Tibial nerve (tissue), 4 donors: ENCODE measurements around the gene MEGF8. TPM values are rescaled to one million over a fixed set of nuclear protein-coding genes. Genes with fewer than 3 reads are reported as not detected.

Source experiments
- DNase-seq, 2 donors: peaks; one replicate each; pipeline ENCODE4 v3.0.0-alpha.2; 2019; ENCODE audit warnings: low spot score in 2 of 2
- H3K27ac ChIP-seq, 4 donors: fragments of 200-600 bp; sonication (generic) in 3 of 4; one replicate each; pipeline ENCODE4 v1.5.1; 2017 to 2019; ENCODE audit warnings: mild to moderate bottlenecking in 1 of 4
- H3K27me3 ChIP-seq, 2 donors: fragments of 200-600 bp; sonication (generic) in 1 of 2; one replicate each; pipeline versions ENCODE4 v1.5.1 to v1.6.0; 2017 to 2019
- H3K36me3 ChIP-seq, 3 donors: fragments of 200-600 bp; sonication (generic); one replicate each; pipeline ENCODE4 v1.5.1; 2018 to 2019
- H3K4me1 ChIP-seq, 4 donors: fragments of 200-600 bp; sonication (generic) in 3 of 4; one replicate each; pipeline ENCODE4 v1.5.1; 2017 to 2019
- H3K4me3 ChIP-seq, 4 donors: fragments of 200-600 bp; sonication (generic) in 3 of 4; one replicate each; pipeline ENCODE4 v1.5.1; 2017 to 2019; ENCODE audit warnings: mild to moderate bottlenecking in 1 of 4, moderate library complexity in 1 of 4
- H3K9me3 ChIP-seq, 4 donors: fragments of 200-600 bp; sonication (generic) in 3 of 4; one replicate each; pipeline ENCODE4 v1.5.1; 2017 to 2019
- CTCF ChIP-seq, 5 experiments: fragments of 200-600 bp in 3 of 5; fragments of 450-650 bp in 2 of 5; sonication (generic) in 3 of 5; IDR thresholded peaks; one replicate each; pipeline ENCODE4 v1.5.1; 2016 to 2019; ENCODE audit warnings: antibody characterized with exemption in 5 of 5, mild to moderate bottlenecking in 3 of 5, moderate library complexity in 2 of 5
- EP300 ChIP-seq, 2 donors: sonication (generic); formaldehyde crosslinking; IDR thresholded peaks; one replicate each; pipeline ENCODE4 v1.6.1; 2017; ENCODE audit warnings: antibody characterized with exemption in 2 of 2, mild to moderate bottlenecking in 1 of 2
- POLR2A ChIP-seq, 2 donors: fragments of 450-650 bp; IDR thresholded peaks; one replicate each; pipeline ENCODE4 v1.6.1; 2017; ENCODE audit warnings: antibody characterized with exemption in 2 of 2, mild to moderate bottlenecking in 2 of 2, moderate library complexity in 2 of 2
- WGBS, 2 donors: methylation state at CpG; one replicate each; pipeline ENCODE4 v1.1.5; 2018; 5-methylcytosine and 5-hydroxymethylcytosine counted together
- total RNA-seq, 4 donors: library from RNA; depleted of rRNA; stranded (reverse); fragments of >200 nt; gene quantifications; one replicate each; pipeline ENCODE4 v1.1.0, GENCODE V29; 2016

The MEGF8 gene
- total RNA-seq, 4 donors from 2014 or later: 17.9 to 33.3 (median 22.4) TPM

DNA sequence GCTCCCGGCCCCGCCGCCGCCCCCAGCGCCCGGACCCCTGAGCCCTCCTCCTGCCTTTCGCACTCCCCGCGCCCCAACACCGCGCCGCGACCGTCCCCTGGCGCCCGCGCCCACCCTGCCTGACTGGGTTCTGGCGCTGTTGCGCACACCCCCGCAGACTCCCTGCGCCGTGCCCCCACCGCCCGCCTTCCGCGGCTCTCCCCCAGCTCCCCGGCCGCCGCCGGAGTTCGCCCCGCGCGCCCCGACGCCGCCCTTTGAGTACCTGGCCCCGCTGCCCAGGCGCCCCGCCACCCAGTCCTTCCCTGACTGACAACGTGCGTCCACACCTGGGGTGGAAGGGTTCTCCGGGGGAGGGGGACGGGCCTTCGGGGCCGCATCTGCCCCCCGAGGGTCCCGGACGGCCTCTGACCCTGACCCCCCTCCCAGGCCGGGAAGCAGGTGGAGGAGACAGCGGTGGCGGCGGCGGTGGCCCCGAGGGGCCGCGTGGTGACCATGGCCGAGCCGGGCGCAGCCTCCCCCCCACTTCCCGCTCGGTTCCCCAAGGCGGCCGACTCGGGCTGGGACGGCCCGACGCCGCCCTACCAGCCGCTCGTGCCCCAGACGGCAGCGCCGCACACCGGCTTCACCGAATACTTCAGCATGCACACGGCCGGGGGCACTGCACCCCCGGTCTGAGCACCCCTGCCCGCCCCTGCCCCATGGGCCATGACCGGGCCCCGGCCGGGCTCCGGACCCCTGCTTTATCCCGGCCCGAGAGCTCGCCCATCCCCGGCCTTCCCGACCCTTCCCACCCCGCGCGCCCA is 1.4 kb upstream of the MEGF8 start:
- H3K9me3 ChIP-seq: no peaks in the 10 kb centered on the region
- no peak for DNase-seq
- no peaks in the 10 kb centered on the region for H3K36me3 ChIP-seq
- 2 to 6% methylated on average over 22 to 29 of the region's 92 CpGs for WGBS, 2 donors
- peaks cover 0 to 33% of the 10 kb centered on the region in 2 donors for H3K27me3 ChIP-seq
- TF ChIP-seq EP300 (IDR thresholded peaks at IDR 0.05): no peak
- peak overlapping the region in 2 of 4 donors; percentile 29 to 79 for H3K4me3 ChIP-seq
- no peak overlapping the region for H3K27ac ChIP-seq
- H3K4me1 ChIP-seq: peaks cover 0 to 45% (median 22%) of the 10 kb centered on the region in 4 donors

DNA sequence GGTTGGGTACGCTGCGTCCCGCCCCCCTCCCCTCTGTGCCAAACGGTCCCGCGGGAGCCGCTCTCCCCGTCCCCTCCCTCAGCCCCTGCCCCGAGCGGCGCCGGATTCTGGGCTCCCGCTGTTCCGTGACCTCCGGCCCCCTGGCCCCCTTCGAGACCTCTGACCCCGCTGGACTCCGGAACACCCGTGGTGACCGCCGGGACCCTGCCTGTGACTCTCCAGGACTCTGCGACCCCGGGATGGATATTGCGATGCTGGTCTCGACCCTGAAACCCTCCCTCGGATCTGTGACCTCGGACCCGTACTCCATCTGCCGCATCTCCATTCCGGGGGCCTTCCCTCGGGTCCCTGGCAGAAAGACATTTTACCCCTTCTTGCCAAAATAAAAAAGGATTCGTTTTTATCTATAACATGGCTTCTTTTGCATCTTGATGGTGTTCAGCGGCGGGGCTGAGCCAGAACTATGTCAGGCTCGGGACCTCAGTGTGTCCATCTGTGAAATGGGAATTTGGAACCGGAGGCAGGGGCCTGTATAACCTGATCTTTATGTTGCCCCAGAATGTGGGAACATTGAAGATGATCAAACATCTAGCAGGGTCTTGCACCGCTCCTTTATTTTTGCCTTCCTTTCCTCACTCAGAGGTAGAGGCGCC is 654 bp upstream of the MEGF8 start:
- Histone ChIP-seq H3K27ac (no peak overlapping the region), H3K36me3 (no peaks in the 10 kb centered on the region), H3K9me3 (no peaks in the 10 kb centered on the region), H3K4me3 (peak overlapping the region in 3 of 4 donors; percentile 29 to 79 (median 59)), H3K4me1 (peaks cover 0 to 52% (median 22%) of the 10 kb centered on the region in 4 donors), H3K27me3 (peaks cover 0 to 33% of the 10 kb centered on the region in 2 donors)
- TF ChIP-seq EP300 (IDR thresholded peaks at IDR 0.05) (no peak), POLR2A (IDR thresholded peaks at IDR 0.05) (peak in 1 of 2 donors; percentile 3), CTCF (IDR thresholded peaks at IDR 0.05) (peak in 2 of 5 experiments; percentile 74 to 90)
- DNase-seq: no peak
- WGBS, 2 donors: 3 to 4% methylated on average over 19 to 28 of the region's 38 CpGs

GRCh38 chr19:42325896-42326771 is 699 bp downstream of the MEGF8 start:
- peak overlapping the region; percentile 21 to 91 (median 78) for H3K27ac ChIP-seq
- peaks cover 0 to 33% of the 10 kb centered on the region in 2 donors for H3K27me3 ChIP-seq
- H3K4me1 ChIP-seq: peaks cover 0 to 65% (median 29%) of the 10 kb centered on the region in 4 donors
- H3K36me3 ChIP-seq: no peaks in the 10 kb centered on the region
- no peak for TF ChIP-seq EP300 (IDR thresholded peaks at IDR 0.05)
- TF ChIP-seq CTCF (IDR thresholded peaks at IDR 0.05): no peak
- no peak for TF ChIP-seq POLR2A (IDR thresholded peaks at IDR 0.05)
- peak overlapping the region; percentile 59 to 82 (median 78) for H3K4me3 ChIP-seq
- 4 to 6% methylated on average over 13 to 32 of the region's 37 CpGs for WGBS, 2 donors
- H3K9me3 ChIP-seq: no peaks in the 10 kb centered on the region
- no peak for DNase-seq

- no peak for DNase-seq
- peaks cover 0 to 72% (median 30%) of the 10 kb centered on the region in 4 donors for H3K4me1 ChIP-seq
- H3K9me3 ChIP-seq: no peaks in the 10 kb centered on the region
- no peak overlapping the region for H3K4me3 ChIP-seq
- H3K27me3 ChIP-seq: peaks cover 0 to 31% of the 10 kb centered on the region in 2 donors
- no peak overlapping the region for H3K27ac ChIP-seq
- TF ChIP-seq CTCF (IDR thresholded peaks at IDR 0.05) (no peak), POLR2A (IDR thresholded peaks at IDR 0.05) (no peak), EP300 (IDR thresholded peaks at IDR 0.05) (no peak)
- no peaks in the 10 kb centered on the region for H3K36me3 ChIP-seq
Measured at GRCh38 chr19:42326969-42327368, 1.5 kb downstream of the MEGF8 start.

- H3K27ac ChIP-seq: no peak overlapping the region
- peaks cover 0 to 27% of the 10 kb centered on the region in 2 donors for H3K27me3 ChIP-seq
- WGBS, 2 donors: 69 to 81% methylated on average over 5 of the region's 5 CpGs
- TF ChIP-seq EP300 (IDR thresholded peaks at IDR 0.05): no peak
- TF ChIP-seq CTCF (IDR thresholded peaks at IDR 0.05): no peak
- H3K4me3 ChIP-seq: no peak overlapping the region
- H3K9me3 ChIP-seq: no peaks in the 10 kb centered on the region
- H3K4me1 ChIP-seq: peaks cover 0 to 75% (median 30%) of the 10 kb centered on the region in 4 donors
- no peak for DNase-seq
- H3K36me3 ChIP-seq: no peaks in the 10 kb centered on the region
Measured at GRCh38 chr19:42327381-42327780, 1.9 kb downstream of the MEGF8 start.
